Astrocyte of the hippocampus (primary cell): ENCODE data around the gene TRPC5OS.

Experiments
- DNase-seq: peaks from one replicate; pipeline ENCODE4 v3.0.0; 2011; ENCODE audit warnings: low read depth, low spot score

The TRPC5OS gene

DNA sequence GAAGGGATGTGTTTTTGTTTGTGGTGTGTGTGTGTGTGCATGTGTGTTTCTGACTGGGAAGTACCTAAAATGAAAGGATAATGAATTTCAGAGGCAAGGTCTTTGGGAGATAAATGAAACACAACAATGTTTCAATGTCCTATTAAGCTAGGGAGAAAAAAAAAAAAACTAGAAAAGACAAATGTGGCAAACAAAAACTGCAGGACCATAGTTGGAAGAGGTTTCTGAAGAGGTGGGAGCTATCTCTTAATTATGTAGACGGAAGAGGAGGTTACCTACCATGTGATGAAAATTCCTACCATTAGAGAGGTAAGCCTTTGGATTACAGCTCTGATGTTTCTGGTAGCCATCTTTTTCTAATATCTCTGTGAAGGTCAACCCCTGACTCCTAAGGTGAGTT lies at the start of gene TRPC5OS:
TRPC5OS (plus strand) TSS at position 301 of the 400 bp plus-strand sequence. CDS start 25,669 bp downstream, outside the sequence.
- DNase-seq, result no peak

DNA sequence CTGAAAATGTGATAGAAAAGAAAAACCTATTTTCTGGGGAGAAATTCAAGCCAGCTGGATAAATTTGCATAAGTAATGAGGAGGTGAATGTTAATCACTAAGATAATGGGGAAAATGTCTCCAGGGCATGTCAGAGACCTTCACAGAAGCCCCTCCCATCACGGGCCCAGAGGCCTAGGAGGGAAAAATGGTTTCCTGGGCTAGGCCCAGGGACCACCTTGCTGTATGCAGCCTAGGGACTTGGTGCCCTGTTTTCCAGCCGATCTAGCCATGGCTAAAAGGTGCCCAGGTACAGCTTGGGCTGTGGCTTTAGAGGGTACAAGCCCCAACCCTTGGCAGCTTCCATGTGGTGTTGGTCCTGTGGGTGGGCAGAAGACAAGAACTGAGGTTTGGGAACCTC lies 46.6 kb upstream of the TRPC5OS start:
- DNase-seq, result no peak

GRCh38 chrX:111830571-111830970 lies 45.4 kb upstream of the TRPC5OS start:
- DNase-seq, result no peak

GRCh38 chrX:111831343-111831742 lies 44.6 kb upstream of the TRPC5OS start:
- DNase-seq, result no peak

- no peak for DNase-seq
Measured at GRCh38 chrX:111837197-111837596, 38.8 kb upstream of the TRPC5OS start.

- no peak for DNase-seq
Measured at GRCh38 chrX:111847491-111848133, 28.4 kb upstream of the TRPC5OS start.

DNA sequence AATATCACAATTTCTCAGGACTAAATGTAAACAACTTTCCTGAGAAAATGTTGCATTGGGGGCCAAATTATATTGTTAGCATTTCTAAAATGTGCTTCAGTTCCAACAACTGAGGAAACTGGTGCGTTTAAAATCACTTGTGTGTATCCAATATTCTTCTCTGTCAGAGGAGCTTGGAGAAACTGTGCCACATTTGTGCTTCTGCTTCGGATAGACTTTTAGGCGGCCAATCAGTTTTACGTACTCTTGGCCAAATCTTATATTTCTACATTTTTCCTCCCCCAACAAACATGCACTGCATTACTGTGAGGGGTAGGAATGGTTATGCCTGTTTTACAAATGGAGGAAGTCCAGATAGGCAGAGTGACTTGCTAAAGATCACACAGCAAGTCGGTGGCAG lies 27.4 kb upstream of the TRPC5OS start:
- DNase-seq, result no peak

DNA sequence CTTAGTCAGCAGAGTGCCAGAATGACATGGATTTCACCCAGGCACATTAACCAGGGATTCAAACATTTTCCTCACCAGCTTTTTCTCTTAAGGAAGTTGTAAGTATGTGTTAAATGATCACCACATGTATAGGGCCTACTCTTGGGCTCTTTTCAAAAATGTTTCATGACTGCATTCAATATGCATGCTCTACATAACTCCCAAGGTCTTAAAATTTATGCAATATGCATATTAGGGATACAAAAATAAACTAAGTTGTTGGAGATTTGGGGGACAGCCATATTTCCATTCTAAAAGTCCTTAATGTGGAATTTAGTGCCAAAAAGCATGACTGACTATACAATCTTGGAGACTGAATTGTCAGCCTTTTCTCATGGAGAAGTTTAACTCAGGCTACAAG lies 25.0 kb upstream of the TRPC5OS start:
- DNase-seq, result no peak

DNA sequence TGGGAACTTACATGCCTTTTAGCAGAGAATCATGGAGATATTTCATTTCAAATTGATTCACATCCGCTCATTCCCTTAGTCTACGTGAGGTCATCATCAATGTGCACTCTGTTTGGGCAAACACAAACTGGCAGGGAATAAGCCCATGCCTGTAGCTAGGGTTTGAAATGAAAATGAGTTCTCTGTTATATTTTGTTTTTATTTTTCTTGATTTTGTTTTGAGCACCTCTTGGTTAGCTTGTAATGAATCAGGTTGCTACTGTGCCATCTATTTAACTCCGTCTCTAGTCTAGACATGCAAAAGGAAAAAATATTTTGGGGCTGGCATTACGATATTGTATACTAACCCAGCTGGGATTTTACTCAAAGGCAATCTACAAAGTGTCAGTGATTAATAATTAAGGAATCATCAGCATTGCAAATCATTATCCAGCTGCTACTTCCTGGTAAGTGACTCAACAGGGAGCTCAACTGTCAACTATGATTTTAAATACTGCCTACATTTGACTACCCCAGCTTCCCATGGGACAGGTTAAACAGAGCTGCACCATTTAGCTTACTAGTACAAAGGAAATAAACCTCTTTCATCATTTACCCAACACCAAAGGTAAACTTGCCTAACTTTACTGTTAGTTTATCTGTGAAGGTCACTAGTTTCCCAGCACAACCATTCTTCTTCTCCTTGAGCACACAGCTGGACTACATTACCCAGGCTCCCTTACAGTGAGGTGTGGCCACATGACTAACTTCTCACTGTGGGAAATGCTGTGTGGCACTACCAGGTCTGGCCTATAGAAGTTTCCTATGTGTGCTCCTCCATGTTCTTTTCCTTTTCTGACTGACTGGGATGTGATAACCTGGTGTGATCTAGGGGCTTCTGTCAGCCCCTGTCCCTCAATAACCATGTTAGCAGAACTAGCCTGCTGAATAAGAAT lies 21.2 kb upstream of the TRPC5OS start:
- no peak for DNase-seq

- no peak for DNase-seq
Measured at GRCh38 chrX:111857534-111858060, 18.4 kb upstream of the TRPC5OS start.

DNA sequence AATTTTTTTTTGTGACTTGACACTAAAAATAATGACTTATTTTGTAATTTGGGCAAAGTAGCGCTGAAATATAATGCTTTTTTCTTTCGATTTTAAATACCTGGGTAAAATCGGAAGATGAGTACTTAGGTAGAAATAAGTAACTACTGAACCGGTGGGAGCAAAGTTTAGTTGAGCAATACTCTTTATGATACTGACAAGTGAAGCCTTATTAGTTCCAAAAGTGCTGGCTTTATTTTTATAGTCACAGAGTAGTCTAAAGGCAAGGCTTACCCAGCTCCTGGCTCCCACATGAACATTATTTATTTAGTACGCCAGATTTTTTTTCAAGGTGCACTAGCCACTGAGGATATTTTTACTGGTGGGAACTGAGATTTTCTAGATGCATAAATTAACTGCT lies 14.4 kb upstream of the TRPC5OS start:
- no peak for DNase-seq

GRCh38 chrX:111867236-111867635 lies 8.7 kb upstream of the TRPC5OS start:
- no peak for DNase-seq

DNA sequence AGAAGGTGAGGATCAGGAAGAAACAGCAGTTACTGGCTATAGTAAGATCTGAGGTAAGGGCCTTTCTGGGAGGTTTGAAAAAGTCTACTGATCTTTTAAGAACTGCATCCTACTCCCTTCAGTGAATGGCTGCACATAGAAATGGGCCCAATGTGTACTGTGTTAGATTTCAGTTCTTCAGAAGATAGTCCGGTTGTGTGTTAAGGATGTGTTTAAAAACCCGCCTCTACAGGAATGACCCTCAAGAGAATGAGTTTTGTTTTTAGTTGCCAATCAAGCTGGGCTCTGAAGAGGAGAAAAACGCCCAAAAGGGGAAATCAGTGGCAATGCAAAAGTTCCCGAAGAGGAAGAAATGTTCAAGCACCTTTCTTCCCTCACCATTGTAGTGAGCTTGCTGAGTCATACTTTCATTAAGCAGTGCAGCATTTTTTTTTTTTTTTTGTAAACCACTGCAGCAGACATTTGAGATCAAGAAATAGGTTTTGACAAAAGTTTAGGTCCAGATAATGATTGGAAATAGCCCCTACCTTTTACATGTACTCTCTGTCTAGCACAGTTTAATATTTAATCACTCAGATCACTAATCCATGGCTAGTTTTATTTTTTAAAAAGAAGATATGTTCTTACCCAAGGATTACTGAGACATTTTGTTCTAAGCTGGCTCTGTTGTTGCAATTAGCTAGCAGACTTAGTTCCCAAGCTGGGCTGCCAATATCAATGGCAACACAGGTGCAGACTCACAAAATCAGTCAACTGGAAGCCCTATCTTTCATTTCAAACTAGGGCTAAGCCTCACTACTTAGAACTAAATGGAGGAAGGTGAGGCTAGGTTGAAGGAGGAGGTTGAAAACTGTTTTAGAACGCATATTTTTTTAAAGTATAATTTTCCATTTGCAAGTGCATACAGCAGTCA lies 7.0 kb upstream of the TRPC5OS start:
- DNase-seq, result no peak

DNA sequence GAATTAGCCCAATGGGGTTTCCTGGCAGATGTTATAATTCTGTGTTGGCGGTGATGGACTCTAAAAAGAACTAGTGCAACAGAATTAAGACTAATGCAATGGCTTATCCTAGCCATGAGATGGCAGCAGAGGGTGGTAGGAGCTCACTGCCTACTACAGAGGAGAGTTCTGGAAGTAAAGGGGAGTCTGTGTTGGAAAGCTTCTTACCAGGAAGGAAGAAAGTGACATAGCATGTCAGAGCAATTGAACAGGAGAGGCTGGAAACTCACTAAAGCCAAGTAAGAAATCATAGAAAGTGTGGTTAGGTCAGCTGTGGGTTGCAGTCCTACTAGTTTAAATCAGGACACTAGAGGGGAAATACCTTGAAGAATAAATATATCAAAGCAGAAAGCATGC lies 6.3 kb upstream of the TRPC5OS start:
- DNase-seq, result peak; percentile 71

GRCh38 chrX:111874241-111874640 lies 1.7 kb upstream of the TRPC5OS start:
- DNase-seq, result no peak

DNA sequence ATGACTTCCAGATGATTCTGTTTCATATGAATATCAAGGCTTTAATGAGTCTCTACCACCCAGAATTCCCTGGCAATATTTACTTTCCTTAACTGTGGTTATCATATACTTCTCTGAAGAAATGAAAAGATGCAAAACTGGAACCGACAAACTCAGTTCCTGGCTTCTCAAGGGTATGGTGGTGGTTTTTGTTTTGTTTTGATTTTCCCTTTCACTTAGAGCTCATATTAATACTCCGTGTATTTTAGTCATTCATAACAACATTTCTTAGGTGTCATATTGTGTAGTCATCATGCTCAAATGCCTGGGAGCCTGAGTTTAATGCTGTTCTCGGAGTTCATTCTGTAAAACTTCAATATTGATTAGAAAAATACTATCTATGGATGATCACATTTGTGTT lies 665 bp downstream of the TRPC5OS start:
- DNase-seq, result no peak

DNA sequence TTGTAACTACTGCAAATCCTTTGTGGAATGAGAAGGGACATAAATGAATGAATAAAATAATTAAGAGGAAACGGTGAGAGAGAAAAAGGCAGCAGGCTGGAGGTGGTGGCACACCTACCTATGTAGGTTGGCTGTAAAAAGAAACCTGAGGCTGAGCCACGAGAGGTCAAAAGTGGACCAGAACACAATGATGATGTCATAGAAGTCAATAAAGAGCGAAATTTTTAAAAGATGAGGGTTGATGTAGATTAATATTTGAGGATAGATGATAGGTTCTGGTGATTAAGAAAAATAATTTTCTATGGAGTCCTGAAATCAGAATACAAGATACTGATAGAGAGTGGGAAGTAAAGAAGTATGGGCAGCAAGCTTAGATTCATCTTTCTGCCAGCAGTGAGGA lies 1.7 kb downstream of the TRPC5OS start:
- DNase-seq, result no peak

DNA sequence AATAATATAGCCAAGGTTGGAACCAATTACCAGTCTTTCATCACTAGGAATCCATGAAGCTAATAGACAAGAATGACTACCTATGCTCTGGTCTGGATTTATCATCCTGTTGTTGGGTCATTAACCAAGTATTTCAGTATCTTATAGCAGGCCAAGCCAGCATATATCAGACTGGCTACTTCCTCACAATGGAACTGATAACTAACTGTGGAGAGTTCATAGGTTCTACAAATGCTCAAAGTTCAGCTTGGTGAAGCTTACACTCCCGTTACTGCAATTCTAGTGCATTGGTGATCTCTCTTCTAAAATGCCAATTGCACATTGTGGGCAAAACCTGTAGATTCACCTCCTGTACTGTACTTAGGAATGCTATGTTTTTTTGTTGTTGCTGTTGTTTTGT lies 4.8 kb downstream of the TRPC5OS start:
- DNase-seq, result no peak

- DNase-seq, result no peak
Measured at GRCh38 chrX:111881715-111882114, 5.7 kb downstream of the TRPC5OS start.

DNA sequence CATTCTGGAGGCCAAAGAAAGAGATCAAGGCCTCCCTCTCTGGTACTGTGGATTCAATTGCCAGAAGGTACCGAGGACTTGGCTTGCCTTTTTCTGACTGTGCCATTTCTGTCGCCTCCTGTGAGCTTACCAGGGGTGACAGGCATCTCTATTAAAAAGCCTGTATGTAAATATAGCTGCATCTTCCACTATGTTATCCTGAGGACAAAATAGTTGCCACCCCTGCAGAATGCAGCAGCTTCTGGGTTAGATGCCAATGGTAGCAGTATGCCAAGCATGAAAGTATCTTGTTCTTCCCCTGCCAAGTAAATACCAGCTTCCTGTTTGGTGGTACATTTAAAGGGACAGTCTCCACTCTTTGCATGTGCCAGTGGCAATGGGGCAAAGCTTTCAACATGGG lies 10.7 kb downstream of the TRPC5OS start:
- DNase-seq, result no peak

- no peak for DNase-seq
Measured at GRCh38 chrX:111888600-111888999, 12.6 kb downstream of the TRPC5OS start.

GRCh38 chrX:111892375-111892774 lies 16.4 kb downstream of the TRPC5OS start:
- DNase-seq, result no peak
